ENCODE measurements around the gene TTLL9.

TTLL9 gene

GRCh38 chr20:31831211-31831610, 39.2 kb upstream of the TTLL9 start:
- Histone ChIP-seq H3K27ac (ENCODE audit: insufficient read depth in 1 of 2, low read depth in 1 of 2, low read length in 2 of 2, poor library complexity in 1 of 2, severe bottlenecking in 2 of 2) (no peak overlapping the region), H3K27me3 (replicated peaks in 2 of 5; ENCODE audit: control insufficient read depth in 4 of 5, insufficient read depth in 5 of 5, low read length in 4 of 5) (no peaks in the 10 kb centered on the region), H3K9me3 (ENCODE audit: control extremely low read depth in 1 of 5, control insufficient read depth in 4 of 5, insufficient read depth in 2 of 5, low read depth in 1 of 5, low read length in 4 of 5) (no peaks in the 10 kb centered on the region), H3K4me3 (ENCODE audit: control insufficient read depth in 1 of 7, extremely low read depth in 1 of 7, insufficient read depth in 4 of 7, low read depth in 2 of 7, low read length in 6 of 7) (no peak overlapping the region), H3K36me3 (ENCODE audit: control insufficient read depth in 4 of 4, insufficient read depth in 4 of 4, low read length in 3 of 4) (no peaks in the 10 kb centered on the region), H3K4me1 (ENCODE audit: control extremely low read depth in 1 of 4, control insufficient read depth in 4 of 4, insufficient read depth in 4 of 4, low read length in 3 of 4) (peaks cover 0 to 43% (median 33%) of the 10 kb centered on the region in 4 experiments)
- no peak for DNase-seq
- WGBS (ENCODE audit: insufficient coverage): 92% methylated on average over 5 of the region's 6 CpGs
- ChIA-PET CTCF (interaction anchor here (0.6 to 1.7 kb wide), 5 partner anchors 8 to 274 kb away, joined by 3 to 12 read pairs (median 5); no protein-coding TSS in a partner anchor), POLR2A (no interaction called here)

GRCh38 chr20:31831771-31832306, 38.6 kb upstream of the TTLL9 start:
- no peaks in the 10 kb centered on the region for H3K27me3 ChIP-seq (replicated peaks in 2 of 5; ENCODE audit: control insufficient read depth in 4 of 5, insufficient read depth in 5 of 5, low read length in 4 of 5)
- H3K27ac ChIP-seq (ENCODE audit: insufficient read depth in 1 of 2, low read depth in 1 of 2, low read length in 2 of 2, poor library complexity in 1 of 2, severe bottlenecking in 2 of 2): no peak overlapping the region
- no peak for DNase-seq
- 98% methylated on average over 16 of the region's 17 CpGs for WGBS (ENCODE audit: insufficient coverage)
- peaks cover 3 to 49% (median 40%) of the 10 kb centered on the region in 4 experiments for H3K4me1 ChIP-seq (ENCODE audit: control extremely low read depth in 1 of 4, control insufficient read depth in 4 of 4, insufficient read depth in 4 of 4, low read length in 3 of 4)
- ChIA-PET CTCF (interaction anchor here (1.7 to 3.0 kb wide), 2 partner anchors 9 to 15 kb away, joined by 12 to 16 read pairs; no protein-coding TSS in a partner anchor), POLR2A (no interaction called here)
- H3K9me3 ChIP-seq (ENCODE audit: control extremely low read depth in 1 of 5, control insufficient read depth in 4 of 5, insufficient read depth in 2 of 5, low read depth in 1 of 5, low read length in 4 of 5): no peaks in the 10 kb centered on the region
- no peaks in the 10 kb centered on the region for H3K36me3 ChIP-seq (ENCODE audit: control insufficient read depth in 4 of 4, insufficient read depth in 4 of 4, low read length in 3 of 4)
- no peak overlapping the region for H3K4me3 ChIP-seq (ENCODE audit: control insufficient read depth in 1 of 7, extremely low read depth in 1 of 7, insufficient read depth in 4 of 7, low read depth in 2 of 7, low read length in 6 of 7)

GRCh38 chr20:31833130-31833930, 37.1 kb upstream of the TTLL9 start:
- no peak overlapping the region for H3K4me3 ChIP-seq (ENCODE audit: control insufficient read depth in 1 of 7, extremely low read depth in 1 of 7, insufficient read depth in 4 of 7, low read depth in 2 of 7, low read length in 6 of 7)
- no peak overlapping the region for H3K27ac ChIP-seq (ENCODE audit: insufficient read depth in 1 of 2, low read depth in 1 of 2, low read length in 2 of 2, poor library complexity in 1 of 2, severe bottlenecking in 2 of 2)
- ChIA-PET CTCF (interaction anchor here (0.6 to 6.5 kb wide), 13 partner anchors 10 to 198 kb away, joined by 3 to 58 read pairs (median 6); partner anchors contain the start of genes FOXS1 and MYLK2), POLR2A (no interaction called here)
- no peaks in the 10 kb centered on the region for H3K27me3 ChIP-seq (replicated peaks in 2 of 5; ENCODE audit: control insufficient read depth in 4 of 5, insufficient read depth in 5 of 5, low read length in 4 of 5)
- H3K4me1 ChIP-seq (ENCODE audit: control extremely low read depth in 1 of 4, control insufficient read depth in 4 of 4, insufficient read depth in 4 of 4, low read length in 3 of 4): peaks cover 3 to 64% (median 55%) of the 10 kb centered on the region in 4 experiments
- no peaks in the 10 kb centered on the region for H3K9me3 ChIP-seq (ENCODE audit: control extremely low read depth in 1 of 5, control insufficient read depth in 4 of 5, insufficient read depth in 2 of 5, low read depth in 1 of 5, low read length in 4 of 5)
- H3K36me3 ChIP-seq (ENCODE audit: control insufficient read depth in 4 of 4, insufficient read depth in 4 of 4, low read length in 3 of 4): no peaks in the 10 kb centered on the region
- 73% methylated on average over 13 of the region's 14 CpGs for WGBS (ENCODE audit: insufficient coverage)
- peak; percentile 45 to 68 (median 57) for DNase-seq

- 96% methylated on average over 15 of the region's 20 CpGs for WGBS (ENCODE audit: insufficient coverage)
- Histone ChIP-seq H3K36me3 (ENCODE audit: control insufficient read depth in 4 of 4, insufficient read depth in 4 of 4, low read length in 3 of 4) (no peaks in the 10 kb centered on the region), H3K4me1 (ENCODE audit: control extremely low read depth in 1 of 4, control insufficient read depth in 4 of 4, insufficient read depth in 4 of 4, low read length in 3 of 4) (peaks cover 3 to 70% (median 60%) of the 10 kb centered on the region in 4 experiments), H3K27me3 (replicated peaks in 2 of 5; ENCODE audit: control insufficient read depth in 4 of 5, insufficient read depth in 5 of 5, low read length in 4 of 5) (no peaks in the 10 kb centered on the region), H3K27ac (ENCODE audit: insufficient read depth in 1 of 2, low read depth in 1 of 2, low read length in 2 of 2, poor library complexity in 1 of 2, severe bottlenecking in 2 of 2) (no peak overlapping the region), H3K9me3 (ENCODE audit: control extremely low read depth in 1 of 5, control insufficient read depth in 4 of 5, insufficient read depth in 2 of 5, low read depth in 1 of 5, low read length in 4 of 5) (no peaks in the 10 kb centered on the region), H3K4me3 (ENCODE audit: control insufficient read depth in 1 of 7, extremely low read depth in 1 of 7, insufficient read depth in 4 of 7, low read depth in 2 of 7, low read length in 6 of 7) (no peak overlapping the region)
- CTCF ChIA-PET: interaction anchor here (0.6 to 6.5 kb wide), 14 partner anchors 10 to 197 kb away, joined by 3 to 58 read pairs (median 6); partner anchors contain the start of genes FOXS1 and MYLK2
- POLR2A ChIA-PET: no interaction called here
- DNase-seq: peak in 1 of 3 donors; percentile 13
These were observed 36.4 kb upstream of the TTLL9 start for GRCh38 chr20:31833931-31834521.

GRCh38 chr20:31835554-31835953, 34.9 kb upstream of the TTLL9 start:
- H3K9me3 ChIP-seq (ENCODE audit: control extremely low read depth in 1 of 5, control insufficient read depth in 4 of 5, insufficient read depth in 2 of 5, low read depth in 1 of 5, low read length in 4 of 5): no peaks in the 10 kb centered on the region
- H3K36me3 ChIP-seq (ENCODE audit: control insufficient read depth in 4 of 4, insufficient read depth in 4 of 4, low read length in 3 of 4): no peaks in the 10 kb centered on the region
- no peak for DNase-seq
- peaks cover 3 to 59% (median 55%) of the 10 kb centered on the region in 4 experiments for H3K4me1 ChIP-seq (ENCODE audit: control extremely low read depth in 1 of 4, control insufficient read depth in 4 of 4, insufficient read depth in 4 of 4, low read length in 3 of 4)
- CTCF ChIA-PET: interaction anchor here (1.0 to 6.5 kb wide), 8 partner anchors 8 to 150 kb away, joined by 3 to 58 read pairs (median 15); partner anchors contain the start of genes FOXS1 and PDRG1
- no peak overlapping the region for H3K27ac ChIP-seq (ENCODE audit: insufficient read depth in 1 of 2, low read depth in 1 of 2, low read length in 2 of 2, poor library complexity in 1 of 2, severe bottlenecking in 2 of 2)
- H3K4me3 ChIP-seq (ENCODE audit: control insufficient read depth in 1 of 7, extremely low read depth in 1 of 7, insufficient read depth in 4 of 7, low read depth in 2 of 7, low read length in 6 of 7): no peak overlapping the region
- POLR2A ChIA-PET: interaction anchor here (1.4 kb wide), 1 partner anchor 13 kb away, joined by 3 read pairs; no protein-coding TSS in a partner anchor
- WGBS (ENCODE audit: insufficient coverage): 72% methylated on average over 9 of the region's 9 CpGs
- H3K27me3 ChIP-seq (replicated peaks in 2 of 5; ENCODE audit: control insufficient read depth in 4 of 5, insufficient read depth in 5 of 5, low read length in 4 of 5): no peaks in the 10 kb centered on the region

- peak; percentile 90 to 98 (median 97) for DNase-seq
- no peak overlapping the region for H3K27ac ChIP-seq (ENCODE audit: insufficient read depth in 1 of 2, low read depth in 1 of 2, low read length in 2 of 2, poor library complexity in 1 of 2, severe bottlenecking in 2 of 2)
- no peaks in the 10 kb centered on the region for H3K27me3 ChIP-seq (replicated peaks in 2 of 5; ENCODE audit: control insufficient read depth in 4 of 5, insufficient read depth in 5 of 5, low read length in 4 of 5)
- H3K4me1 ChIP-seq (ENCODE audit: control extremely low read depth in 1 of 4, control insufficient read depth in 4 of 4, insufficient read depth in 4 of 4, low read length in 3 of 4): peaks cover 3 to 59% (median 55%) of the 10 kb centered on the region in 4 experiments
- POLR2A ChIA-PET: interaction anchor here (0.6 to 1.4 kb wide), 2 partner anchors 13 to 235 kb away, joined by 3 read pairs; no protein-coding TSS in a partner anchor
- peak overlapping the region in 4 of 7 experiments; percentile 14 to 37 (median 26) for H3K4me3 ChIP-seq (ENCODE audit: control insufficient read depth in 1 of 7, extremely low read depth in 1 of 7, insufficient read depth in 4 of 7, low read depth in 2 of 7, low read length in 6 of 7)
- no peaks in the 10 kb centered on the region for H3K36me3 ChIP-seq (ENCODE audit: control insufficient read depth in 4 of 4, insufficient read depth in 4 of 4, low read length in 3 of 4)
- WGBS (ENCODE audit: insufficient coverage): 3% methylated on average over 11 of the region's 14 CpGs
- CTCF ChIA-PET: interaction anchor here (1.4 to 6.5 kb wide), 7 partner anchors 7 to 149 kb away, joined by 3 to 58 read pairs (median 18); partner anchors contain the start of genes FOXS1 and PDRG1
- no peaks in the 10 kb centered on the region for H3K9me3 ChIP-seq (ENCODE audit: control extremely low read depth in 1 of 5, control insufficient read depth in 4 of 5, insufficient read depth in 2 of 5, low read depth in 1 of 5, low read length in 4 of 5)
These were observed 34.2 kb upstream of the TTLL9 start for GRCh38 chr20:31835977-31836852.
